Measurements from ENCODE around the gene MLNR. TPM values are rescaled to one million over a fixed set of nuclear protein-coding genes. Genes with fewer than 3 reads are reported as not detected.

MLNR gene
- polyA plus RNA-seq, 2 donors, result not detected

- Histone ChIP-seq H3K27me3 (ENCODE audit: control insufficient read depth in 1 of 2, insufficient read depth in 2 of 2, low read length in 2 of 2) (no peaks in the 10 kb centered on the region), H3K36me3 (ENCODE audit: control insufficient read depth in 2 of 2, insufficient read depth in 2 of 2, low read length in 1 of 2) (peaks cover 3% of the 10 kb centered on the region in 2 donors), H3K27ac (ENCODE audit: low read depth in 2 of 2, low read length in 1 of 2) (no peak overlapping the region), H3K4me1 (ENCODE audit: control insufficient read depth in 2 of 2, insufficient read depth in 2 of 2, low read length in 1 of 2) (no peaks in the 10 kb centered on the region), H3K4me3 (ENCODE audit: low read depth in 1 of 2, low read length in 2 of 2) (no peak overlapping the region), H3K9me3 (ENCODE audit: control insufficient read depth in 2 of 2, insufficient read depth in 1 of 2, low read depth in 1 of 2, low read length in 1 of 2) (no peaks in the 10 kb centered on the region)
- WGBS, 2 donors, result 95% methylated on average over 5 of the region's 5 CpGs
Measured at GRCh38 chr13:49210669-49211068, 9.5 kb upstream of the MLNR start.

GRCh38 chr13:49213539-49213938 is 6.6 kb upstream of the MLNR start:
- H3K9me3 ChIP-seq (ENCODE audit: control insufficient read depth in 2 of 2, insufficient read depth in 1 of 2, low read depth in 1 of 2, low read length in 1 of 2), result no peaks in the 10 kb centered on the region
- H3K27me3 ChIP-seq (ENCODE audit: control insufficient read depth in 1 of 2, insufficient read depth in 2 of 2, low read length in 2 of 2), result peaks cover 0 to under 1% of the 10 kb centered on the region in 2 donors
- no peak overlapping the region for H3K4me3 ChIP-seq (ENCODE audit: low read depth in 1 of 2, low read length in 2 of 2)
- peaks cover 1 to 2% of the 10 kb centered on the region in 2 donors for H3K4me1 ChIP-seq (ENCODE audit: control insufficient read depth in 2 of 2, insufficient read depth in 2 of 2, low read length in 1 of 2)
- H3K36me3 ChIP-seq (ENCODE audit: control insufficient read depth in 2 of 2, insufficient read depth in 2 of 2, low read length in 1 of 2), result no peaks in the 10 kb centered on the region
- no peak overlapping the region for H3K27ac ChIP-seq (ENCODE audit: low read depth in 2 of 2, low read length in 1 of 2)
- WGBS, 2 donors, result 72 to 88% methylated on average over 1 of the region's 1 CpG

GRCh38 chr13:49213997-49214916 is 5.9 kb upstream of the MLNR start:
- Histone ChIP-seq H3K36me3 (ENCODE audit: control insufficient read depth in 2 of 2, insufficient read depth in 2 of 2, low read length in 1 of 2) (no peaks in the 10 kb centered on the region), H3K27me3 (ENCODE audit: control insufficient read depth in 1 of 2, insufficient read depth in 2 of 2, low read length in 2 of 2) (peaks cover 0 to 3% of the 10 kb centered on the region in 2 donors), H3K4me3 (ENCODE audit: low read depth in 1 of 2, low read length in 2 of 2) (no peak overlapping the region), H3K27ac (ENCODE audit: low read depth in 2 of 2, low read length in 1 of 2) (no peak overlapping the region), H3K9me3 (ENCODE audit: control insufficient read depth in 2 of 2, insufficient read depth in 1 of 2, low read depth in 1 of 2, low read length in 1 of 2) (no peaks in the 10 kb centered on the region), H3K4me1 (ENCODE audit: control insufficient read depth in 2 of 2, insufficient read depth in 2 of 2, low read length in 1 of 2) (peaks cover 5 to 6% of the 10 kb centered on the region in 2 donors)
- WGBS, 2 donors, result 71 to 76% methylated on average over 6 of the region's 6 CpGs

GRCh38 chr13:49214917-49215376 is 5.2 kb upstream of the MLNR start:
- peaks cover 5 to 9% of the 10 kb centered on the region in 2 donors for H3K4me1 ChIP-seq (ENCODE audit: control insufficient read depth in 2 of 2, insufficient read depth in 2 of 2, low read length in 1 of 2)
- H3K9me3 ChIP-seq (ENCODE audit: control insufficient read depth in 2 of 2, insufficient read depth in 1 of 2, low read depth in 1 of 2, low read length in 1 of 2), result no peaks in the 10 kb centered on the region
- H3K4me3 ChIP-seq (ENCODE audit: low read depth in 1 of 2, low read length in 2 of 2), result no peak overlapping the region
- H3K27me3 ChIP-seq (ENCODE audit: control insufficient read depth in 1 of 2, insufficient read depth in 2 of 2, low read length in 2 of 2), result peaks cover 0 to 3% of the 10 kb centered on the region in 2 donors
- no peaks in the 10 kb centered on the region for H3K36me3 ChIP-seq (ENCODE audit: control insufficient read depth in 2 of 2, insufficient read depth in 2 of 2, low read length in 1 of 2)
- WGBS, 2 donors, result 45 to 52% methylated on average over 6 of the region's 6 CpGs
- no peak overlapping the region for H3K27ac ChIP-seq (ENCODE audit: low read depth in 2 of 2, low read length in 1 of 2)

- WGBS, 2 donors, result 86 to 87% methylated on average over 6 of the region's 6 CpGs
- Histone ChIP-seq H3K9me3 (ENCODE audit: control insufficient read depth in 2 of 2, insufficient read depth in 1 of 2, low read depth in 1 of 2, low read length in 1 of 2) (peaks cover 0 to 3% of the 10 kb centered on the region in 2 donors), H3K27ac (ENCODE audit: low read depth in 2 of 2, low read length in 1 of 2) (no peak overlapping the region), H3K27me3 (ENCODE audit: control insufficient read depth in 1 of 2, insufficient read depth in 2 of 2, low read length in 2 of 2) (peaks cover 0 to 12% of the 10 kb centered on the region in 2 donors), H3K4me3 (ENCODE audit: low read depth in 1 of 2, low read length in 2 of 2) (no peak overlapping the region), H3K36me3 (ENCODE audit: control insufficient read depth in 2 of 2, insufficient read depth in 2 of 2, low read length in 1 of 2) (no peaks in the 10 kb centered on the region), H3K4me1 (ENCODE audit: control insufficient read depth in 2 of 2, insufficient read depth in 2 of 2, low read length in 1 of 2) (peaks cover 7 to 15% of the 10 kb centered on the region in 2 donors)
Measured at GRCh38 chr13:49216334-49216733, 3.8 kb upstream of the MLNR start.

GRCh38 chr13:49217962-49218492 is 2.1 kb upstream of the MLNR start:
- peaks cover 0 to 12% of the 10 kb centered on the region in 2 donors for H3K27me3 ChIP-seq (ENCODE audit: control insufficient read depth in 1 of 2, insufficient read depth in 2 of 2, low read length in 2 of 2)
- H3K36me3 ChIP-seq (ENCODE audit: control insufficient read depth in 2 of 2, insufficient read depth in 2 of 2, low read length in 1 of 2), result no peaks in the 10 kb centered on the region
- H3K4me1 ChIP-seq (ENCODE audit: control insufficient read depth in 2 of 2, insufficient read depth in 2 of 2, low read length in 1 of 2), result peaks cover 7 to 15% of the 10 kb centered on the region in 2 donors
- peaks cover 0 to 3% of the 10 kb centered on the region in 2 donors for H3K9me3 ChIP-seq (ENCODE audit: control insufficient read depth in 2 of 2, insufficient read depth in 1 of 2, low read depth in 1 of 2, low read length in 1 of 2)
- no peak overlapping the region for H3K27ac ChIP-seq (ENCODE audit: low read depth in 2 of 2, low read length in 1 of 2)
- 51 to 53% methylated on average over 17 of the region's 17 CpGs for WGBS, 2 donors
- H3K4me3 ChIP-seq (ENCODE audit: low read depth in 1 of 2, low read length in 2 of 2), result no peak overlapping the region

GRCh38 chr13:49218493-49219051 is 1.6 kb upstream of the MLNR start:
- no peaks in the 10 kb centered on the region for H3K36me3 ChIP-seq (ENCODE audit: control insufficient read depth in 2 of 2, insufficient read depth in 2 of 2, low read length in 1 of 2)
- peaks cover 0 to 3% of the 10 kb centered on the region in 2 donors for H3K9me3 ChIP-seq (ENCODE audit: control insufficient read depth in 2 of 2, insufficient read depth in 1 of 2, low read depth in 1 of 2, low read length in 1 of 2)
- H3K27ac ChIP-seq (ENCODE audit: low read depth in 2 of 2, low read length in 1 of 2), result no peak overlapping the region
- peaks cover 0 to 12% of the 10 kb centered on the region in 2 donors for H3K27me3 ChIP-seq (ENCODE audit: control insufficient read depth in 1 of 2, insufficient read depth in 2 of 2, low read length in 2 of 2)
- H3K4me1 ChIP-seq (ENCODE audit: control insufficient read depth in 2 of 2, insufficient read depth in 2 of 2, low read length in 1 of 2), result peaks cover 7 to 15% of the 10 kb centered on the region in 2 donors
- WGBS, 2 donors, result 23 to 34% methylated on average over 25 of the region's 25 CpGs
- H3K4me3 ChIP-seq (ENCODE audit: low read depth in 1 of 2, low read length in 2 of 2), result peak overlapping the region in 1 of 2 donors; percentile 1

GRCh38 chr13:49219647-49220035 is 497 bp upstream of the MLNR start:
- WGBS, 2 donors, result 18 to 19% methylated on average over 17 of the region's 17 CpGs
- peaks cover 0 to 12% of the 10 kb centered on the region in 2 donors for H3K27me3 ChIP-seq (ENCODE audit: control insufficient read depth in 1 of 2, insufficient read depth in 2 of 2, low read length in 2 of 2)
- peaks cover 7 to 15% of the 10 kb centered on the region in 2 donors for H3K4me1 ChIP-seq (ENCODE audit: control insufficient read depth in 2 of 2, insufficient read depth in 2 of 2, low read length in 1 of 2)

GRCh38 chr13:49220856-49221589 is 885 bp downstream of the MLNR start:
- no peaks in the 10 kb centered on the region for H3K36me3 ChIP-seq (ENCODE audit: control insufficient read depth in 2 of 2, insufficient read depth in 2 of 2, low read length in 1 of 2)
- H3K9me3 ChIP-seq (ENCODE audit: control insufficient read depth in 2 of 2, insufficient read depth in 1 of 2, low read depth in 1 of 2, low read length in 1 of 2), result peaks cover 0 to 3% of the 10 kb centered on the region in 2 donors
- WGBS, 2 donors, result 10 to 21% methylated on average over 65 to 73 of the region's 73 CpGs
- peaks cover 7 to 15% of the 10 kb centered on the region in 2 donors for H3K4me1 ChIP-seq (ENCODE audit: control insufficient read depth in 2 of 2, insufficient read depth in 2 of 2, low read length in 1 of 2)
- H3K27me3 ChIP-seq (ENCODE audit: control insufficient read depth in 1 of 2, insufficient read depth in 2 of 2, low read length in 2 of 2), result peaks cover 0 to 12% of the 10 kb centered on the region in 2 donors
- H3K4me3 ChIP-seq (ENCODE audit: low read depth in 1 of 2, low read length in 2 of 2), result peak overlapping the region; percentile 44 to 55
- H3K27ac ChIP-seq (ENCODE audit: low read depth in 2 of 2, low read length in 1 of 2), result no peak overlapping the region

More at GRCh38 chr13:49219647-49220035, 497 bp upstream of the MLNR start:
- Histone ChIP-seq H3K9me3 (ENCODE audit: control insufficient read depth in 2 of 2, insufficient read depth in 1 of 2, low read depth in 1 of 2, low read length in 1 of 2) (peaks cover 0 to 3% of the 10 kb centered on the region in 2 donors), H3K36me3 (ENCODE audit: control insufficient read depth in 2 of 2, insufficient read depth in 2 of 2, low read length in 1 of 2) (no peaks in the 10 kb centered on the region), H3K4me3 (ENCODE audit: low read depth in 1 of 2, low read length in 2 of 2) (peak overlapping the region; percentile 44 to 55), H3K27ac (ENCODE audit: low read depth in 2 of 2, low read length in 1 of 2) (no peak overlapping the region)
